ENCODE results near the gene GLIS2. TPM values are rescaled to one million over a fixed set of nuclear protein-coding genes. Genes with fewer than 3 reads are reported as not detected.

The GLIS2 gene
- total RNA-seq, 1 experiment from 2014 or later = 6.7 TPM

DNA sequence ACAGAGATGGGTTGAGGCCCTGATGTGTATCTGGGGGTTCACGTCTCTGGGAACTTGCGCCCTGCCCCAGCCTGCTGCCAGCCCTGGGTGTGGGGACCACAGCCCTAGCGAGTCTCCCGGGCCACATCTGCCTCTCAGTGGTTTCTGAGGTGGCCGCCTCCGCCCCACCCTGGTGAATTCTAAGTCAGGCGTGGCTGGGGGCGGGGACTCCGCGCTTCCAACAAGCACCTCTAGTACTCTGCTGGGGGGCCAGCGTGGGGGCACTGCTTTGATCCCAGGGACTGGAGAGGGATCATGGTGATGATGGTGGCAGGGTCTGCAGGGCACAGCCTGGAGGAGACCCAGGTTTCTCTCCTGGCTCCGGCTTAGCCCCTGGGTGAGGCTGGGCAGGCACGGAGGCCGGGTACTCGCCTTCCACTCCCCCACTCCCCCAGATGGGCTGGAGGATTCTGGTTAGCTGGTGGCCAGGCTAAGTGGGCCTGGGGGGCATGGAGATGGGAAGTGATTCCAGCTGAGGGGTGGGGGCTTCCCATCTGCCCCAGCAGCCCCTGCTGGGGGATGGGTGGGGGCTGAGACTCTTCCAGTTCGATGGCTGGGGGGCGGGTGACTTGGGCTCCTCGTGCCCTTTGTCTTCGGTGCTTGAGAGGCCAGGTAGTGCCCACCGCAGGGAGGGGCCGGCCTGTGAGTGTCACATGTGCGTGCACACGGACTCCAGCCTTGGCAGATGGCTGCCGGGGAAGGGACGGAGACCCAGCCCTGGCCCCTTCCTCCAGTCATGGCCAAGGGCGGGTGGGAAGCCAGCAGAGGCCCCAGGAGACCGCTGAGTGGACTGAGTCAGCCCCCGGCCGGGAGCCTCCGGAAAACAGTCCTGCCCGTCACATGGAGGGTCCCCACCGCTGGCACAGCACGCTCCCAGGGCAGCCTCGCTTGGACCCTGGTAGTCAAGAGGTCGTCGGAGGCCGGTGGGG lies 3.9 kb downstream of the GLIS2 start:
- no peak for DNase-seq (ENCODE audit: low spot score)

DNA sequence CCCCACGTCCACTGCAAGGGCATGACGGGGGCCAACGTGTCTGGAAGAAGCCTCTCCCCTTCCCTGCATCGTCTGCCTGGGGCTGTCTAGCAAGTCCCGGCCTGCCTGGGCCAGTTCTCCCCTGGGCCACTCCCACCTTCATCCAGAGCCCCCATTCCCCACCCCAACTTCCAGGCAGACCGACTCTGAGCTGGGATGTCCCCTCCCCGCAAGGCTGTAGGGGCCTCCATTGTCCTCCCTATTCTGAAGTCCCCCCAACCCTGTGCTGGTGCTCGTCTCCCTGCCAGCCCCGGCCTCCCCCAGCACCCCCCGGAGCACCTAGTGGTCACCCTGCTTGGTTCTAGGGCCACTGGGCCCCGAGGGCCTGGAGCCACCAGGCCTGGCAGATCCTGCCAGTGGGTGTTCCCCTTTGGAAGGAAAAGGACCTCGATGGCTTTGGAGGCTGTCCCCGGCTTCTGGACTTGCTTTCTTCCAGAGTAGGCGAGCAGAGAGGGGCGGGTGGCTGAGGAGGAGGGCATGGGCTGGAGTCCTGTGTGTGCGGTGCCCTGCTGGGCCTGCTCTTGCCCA lies 4.8 kb downstream of the GLIS2 start:
- DNase-seq (ENCODE audit: low spot score) = no peak

DNA sequence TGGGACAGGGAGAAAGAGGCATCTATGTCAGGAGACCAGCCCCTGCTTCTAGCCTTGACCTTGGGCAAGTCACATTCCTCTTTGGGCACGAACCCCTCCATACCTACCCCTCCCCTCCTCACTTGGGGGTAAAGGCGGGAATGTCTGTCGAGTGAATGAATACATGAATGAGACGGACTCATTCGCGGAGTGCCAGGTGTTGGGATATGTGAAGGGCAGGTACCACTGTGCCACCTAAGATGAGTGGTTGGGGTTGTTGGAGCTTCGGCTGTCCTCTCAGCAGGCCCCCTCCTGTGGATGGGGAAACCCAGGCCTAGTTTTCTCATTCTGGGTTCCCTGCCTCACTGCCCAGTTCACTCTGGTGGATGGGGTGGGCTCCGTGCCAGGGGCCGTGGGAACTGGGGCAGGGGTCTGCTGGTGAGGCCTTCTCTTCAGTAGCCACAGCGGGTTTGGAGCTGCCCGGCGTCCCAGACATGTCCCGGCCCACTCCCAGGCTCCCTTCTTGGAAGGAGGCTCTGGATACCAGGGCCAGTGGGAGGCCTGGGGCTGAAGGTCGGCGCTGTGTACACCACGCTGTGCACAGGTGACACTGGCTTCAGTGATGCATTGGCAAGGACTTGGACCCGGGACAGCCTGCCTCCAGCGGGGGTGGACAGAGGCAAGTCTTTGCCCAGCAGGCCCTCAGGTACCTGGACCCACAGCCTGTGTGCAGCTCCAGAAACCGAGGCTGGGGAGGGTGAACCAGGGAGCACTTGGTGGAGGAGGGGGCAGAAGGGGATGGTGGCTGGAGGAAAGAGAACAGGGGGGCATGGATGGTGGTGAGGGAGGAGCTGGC lies 5.6 kb downstream of the GLIS2 start:
- no peak for DNase-seq (ENCODE audit: low spot score)

DNA sequence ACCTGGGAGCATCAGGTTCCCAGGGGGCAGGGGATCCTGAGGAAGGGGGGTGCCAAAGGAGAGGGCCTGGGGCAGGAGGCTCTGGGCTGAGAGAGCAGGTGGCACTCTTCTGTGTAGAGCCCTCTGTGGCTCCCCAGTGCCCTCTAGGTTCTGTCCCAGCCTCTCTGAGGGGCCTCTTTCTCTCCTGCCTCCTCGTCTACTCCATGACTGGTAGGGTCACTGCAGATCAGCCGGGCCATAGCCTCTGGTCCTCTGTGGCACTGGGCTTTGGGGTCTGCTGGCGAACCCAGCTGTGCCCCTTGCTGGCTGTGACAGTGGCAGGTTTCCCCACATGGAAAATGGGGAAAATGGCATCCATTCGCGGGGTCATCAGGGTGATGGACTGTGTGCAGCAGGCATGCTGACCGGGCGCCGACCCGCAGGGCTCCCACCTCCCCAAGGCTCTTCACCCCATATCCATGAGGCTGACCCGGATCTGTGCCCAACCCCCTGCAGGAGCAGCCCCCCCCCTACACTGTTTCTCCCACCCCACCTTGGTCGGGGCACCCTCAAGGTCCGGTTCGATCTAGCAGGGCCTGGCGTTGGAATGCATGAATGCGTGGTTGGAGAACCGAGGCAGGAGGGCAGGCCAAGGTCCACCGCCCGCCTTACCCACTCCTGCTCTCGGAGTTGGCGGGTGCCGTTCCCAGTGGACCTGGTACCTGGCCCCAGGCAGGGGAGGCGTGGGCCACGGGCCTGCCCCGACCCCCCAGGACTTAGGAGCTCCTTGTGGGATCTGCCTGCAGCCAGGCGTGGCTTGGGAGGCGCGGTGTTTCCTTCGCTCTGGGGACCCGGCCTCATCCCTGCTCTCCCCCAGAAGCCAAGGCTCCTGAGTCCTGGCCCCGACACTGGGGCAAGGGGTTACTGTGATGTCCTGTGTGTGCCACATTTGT lies 6.5 kb downstream of the GLIS2 start:
- DNase-seq (ENCODE audit: low spot score) = no peak

DNA sequence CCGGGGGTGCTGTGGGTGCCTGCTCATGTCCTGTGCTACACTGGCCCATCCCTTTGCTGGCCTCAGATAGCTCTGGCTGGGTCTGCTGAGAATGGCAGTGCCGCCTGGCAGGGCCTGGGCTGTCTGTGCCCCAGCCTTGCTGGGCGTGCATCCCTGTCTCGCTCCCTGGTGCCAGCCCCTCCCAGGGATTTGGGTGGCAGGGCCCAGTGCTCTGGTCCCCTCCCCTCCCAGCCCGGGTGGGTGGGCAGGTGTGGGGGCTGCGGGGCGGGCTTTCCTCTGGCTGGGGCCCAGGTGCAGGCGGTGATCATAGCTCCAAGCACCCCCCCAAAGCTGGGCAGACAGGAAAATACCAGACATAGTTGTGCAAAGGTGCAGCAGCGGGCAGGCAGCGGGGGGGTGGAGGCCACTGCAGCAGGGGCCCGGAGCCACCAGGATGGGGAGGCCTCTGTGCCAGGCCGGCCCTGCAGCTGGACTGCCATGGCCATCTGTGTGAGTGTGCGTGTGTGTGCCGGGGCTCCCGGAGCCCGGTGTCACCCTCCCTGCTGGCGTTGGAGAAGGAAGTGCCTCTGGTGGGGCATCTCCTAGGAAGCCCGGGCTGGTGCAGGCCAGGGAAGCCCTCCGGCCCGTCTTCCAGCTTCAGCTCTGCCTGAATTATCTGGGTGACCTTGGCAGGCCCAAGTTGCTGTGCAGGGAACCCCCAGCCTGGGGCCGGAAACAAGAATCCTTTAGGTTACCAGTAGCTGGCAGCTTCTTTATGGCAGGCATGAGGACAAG lies 7.4 kb downstream of the GLIS2 start:
- peak; percentile 74 for DNase-seq (ENCODE audit: low spot score)

DNA sequence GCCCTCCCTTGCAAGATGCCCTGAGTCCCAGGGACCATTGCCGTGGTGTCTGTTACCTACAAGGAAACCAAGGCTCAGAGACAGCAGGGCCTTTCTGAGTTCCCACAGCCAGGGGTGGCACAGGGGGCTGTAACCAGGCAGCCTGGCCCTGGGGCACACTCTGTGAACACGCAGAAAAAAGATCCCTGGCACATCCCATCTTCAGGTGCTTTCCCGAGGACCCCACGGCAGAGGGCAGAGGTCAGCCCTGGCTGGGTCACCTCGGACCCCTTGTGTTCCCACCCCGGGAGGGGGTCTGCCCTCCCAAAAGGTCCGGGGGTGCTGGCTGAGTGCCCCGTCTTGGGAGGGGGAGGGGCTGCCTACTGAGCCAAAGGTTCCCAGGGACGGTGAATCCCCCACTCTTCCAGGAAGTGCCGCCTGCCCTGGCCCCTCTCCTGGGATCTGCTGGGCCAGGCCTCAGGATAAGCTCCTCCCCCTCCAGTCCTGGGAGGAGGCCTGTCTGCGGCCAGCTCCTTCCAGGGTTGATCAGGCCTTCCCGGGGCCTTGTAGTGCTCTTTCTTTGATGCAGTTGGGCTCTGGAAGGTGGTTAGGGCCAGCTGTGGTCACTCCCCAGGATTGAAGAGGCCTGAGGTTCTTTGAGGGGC lies 8.1 kb downstream of the GLIS2 start:
- DNase-seq (ENCODE audit: low spot score) = peak; percentile 69

DNA sequence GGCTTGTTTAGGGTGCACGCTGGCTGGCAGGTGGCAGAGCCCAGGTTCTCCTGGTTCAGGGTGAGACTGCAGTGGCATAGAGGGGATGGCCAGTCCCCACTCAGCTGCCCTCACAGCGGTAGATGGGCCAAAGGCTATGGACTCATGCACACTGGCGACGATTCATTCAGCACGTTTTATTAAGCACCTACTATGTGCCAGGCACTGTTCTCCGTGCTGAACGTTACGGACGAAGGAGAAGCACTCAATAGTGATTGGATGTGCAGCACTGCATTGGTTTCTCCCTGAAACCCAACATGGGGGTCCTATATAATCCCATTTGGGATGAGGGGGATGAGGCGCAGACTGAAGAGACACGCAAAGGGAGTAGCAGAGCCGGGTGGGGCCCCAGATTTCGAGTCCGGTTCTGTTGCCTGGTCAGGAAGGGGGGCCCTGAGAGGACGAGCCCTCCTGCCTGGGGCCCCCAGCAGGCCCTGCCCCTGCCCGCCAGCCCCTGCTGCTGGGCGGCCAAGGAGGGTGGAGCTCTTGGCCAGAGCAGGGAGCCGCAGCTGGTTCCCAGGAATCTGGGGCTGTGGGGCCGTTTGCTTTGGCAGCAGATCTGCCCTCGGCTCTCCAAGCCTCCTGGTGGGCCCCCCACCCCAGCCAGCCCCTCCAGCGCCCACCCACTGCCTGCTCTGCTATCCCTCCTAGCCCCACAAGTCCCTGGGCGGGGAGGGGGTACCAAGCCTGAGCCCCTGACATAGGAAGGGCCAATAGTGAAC lies 8.8 kb downstream of the GLIS2 start:
- DNase-seq (ENCODE audit: low spot score) = no peak

DNA sequence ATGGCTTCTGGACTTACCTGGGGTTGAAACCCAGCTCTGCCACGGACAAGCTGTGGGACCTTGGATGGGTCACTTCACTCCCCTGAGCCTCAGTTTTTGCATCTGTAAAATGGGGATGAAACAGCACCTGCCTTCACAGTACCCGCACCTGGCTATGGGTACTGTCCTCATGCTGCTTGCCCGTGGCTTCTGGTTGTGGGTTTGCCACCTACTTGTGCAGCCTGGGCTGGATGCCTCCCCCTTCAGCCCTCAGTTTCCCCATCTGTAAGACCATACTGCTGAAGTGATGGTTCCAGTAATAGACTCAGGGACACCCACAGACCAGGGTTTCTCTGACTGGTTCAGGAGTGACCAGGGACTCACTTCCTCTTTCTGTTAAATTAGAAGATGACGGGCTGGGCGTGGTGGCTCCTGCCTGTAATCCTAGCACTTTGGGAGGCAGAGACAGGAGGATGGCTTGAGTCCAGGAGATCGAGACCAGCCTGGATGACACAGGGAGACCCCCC lies 9.4 kb downstream of the GLIS2 start:
- no peak for DNase-seq (ENCODE audit: low spot score)

DNA sequence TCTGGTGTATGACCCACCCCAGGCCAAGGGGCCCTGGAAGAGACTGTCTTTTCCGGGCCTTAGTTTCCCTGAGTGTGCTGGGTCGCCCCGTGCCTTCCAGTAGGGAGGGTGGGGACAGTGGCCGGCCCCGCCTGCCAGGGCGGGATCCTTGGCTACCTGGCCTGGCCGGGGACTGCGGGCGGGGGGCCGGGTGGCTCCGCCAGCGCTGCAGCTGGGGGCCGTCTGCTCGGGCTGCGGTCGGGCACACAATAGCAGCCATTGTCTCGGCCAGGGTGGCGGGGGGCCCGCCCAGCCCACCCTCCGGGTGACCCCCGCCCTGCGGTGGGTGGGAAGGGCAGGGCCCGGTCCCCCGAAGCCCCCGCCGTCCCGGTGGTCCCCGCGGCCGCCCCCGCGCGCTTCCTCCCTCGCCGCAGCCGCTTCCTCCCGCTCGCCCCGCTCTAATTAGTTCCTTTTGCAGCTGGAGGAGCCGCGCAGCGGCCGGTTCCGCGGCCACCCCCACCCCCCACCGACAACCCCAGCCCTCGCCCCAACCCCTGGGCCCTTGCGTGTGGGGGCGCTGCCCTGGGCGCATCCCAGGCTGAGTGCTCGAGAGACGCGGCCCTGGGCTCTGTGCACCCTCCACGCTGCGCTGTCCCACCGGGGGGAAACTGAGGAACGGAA lies 11.6 kb downstream of the GLIS2 start:
- DNase-seq (ENCODE audit: low spot score) = no peak

DNA sequence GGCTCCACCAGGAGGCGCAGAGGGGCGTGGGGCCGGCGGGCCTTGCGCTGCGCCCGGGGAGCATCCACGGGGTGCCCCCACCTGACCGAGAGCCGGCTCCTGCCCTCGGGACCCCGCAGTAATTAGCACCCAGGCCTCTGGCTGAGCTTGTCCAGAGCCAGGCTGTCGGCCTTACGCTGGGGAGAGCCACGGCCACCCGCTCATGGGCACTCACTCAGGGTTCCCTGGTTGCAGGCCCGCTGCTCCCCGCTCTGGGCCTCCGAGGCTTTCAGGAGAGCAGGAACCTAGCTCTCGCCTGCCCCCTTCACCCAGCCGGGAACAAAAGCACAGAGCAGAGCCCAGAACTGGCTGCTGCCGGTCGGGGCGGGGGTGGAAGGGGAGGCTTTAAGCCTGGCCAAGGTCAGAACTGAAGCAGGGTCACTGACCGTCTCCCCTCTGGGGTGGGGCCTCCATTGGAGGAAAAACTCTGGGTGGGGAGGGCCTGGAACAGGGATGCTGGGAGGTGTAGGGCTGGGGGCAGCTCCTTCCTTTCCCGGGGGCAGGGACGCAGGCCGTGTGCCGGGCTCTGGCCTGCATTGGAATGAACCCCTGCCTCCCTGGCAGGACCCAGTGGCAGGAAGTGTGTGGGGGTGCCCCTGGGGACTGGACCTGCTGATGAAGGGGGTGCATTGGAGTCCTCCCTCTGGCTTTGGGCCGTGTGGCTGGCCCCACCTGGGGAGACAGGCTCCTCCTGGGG lies 12.3 kb downstream of the GLIS2 start:
- peak; percentile 85 for DNase-seq (ENCODE audit: low spot score)

DNA sequence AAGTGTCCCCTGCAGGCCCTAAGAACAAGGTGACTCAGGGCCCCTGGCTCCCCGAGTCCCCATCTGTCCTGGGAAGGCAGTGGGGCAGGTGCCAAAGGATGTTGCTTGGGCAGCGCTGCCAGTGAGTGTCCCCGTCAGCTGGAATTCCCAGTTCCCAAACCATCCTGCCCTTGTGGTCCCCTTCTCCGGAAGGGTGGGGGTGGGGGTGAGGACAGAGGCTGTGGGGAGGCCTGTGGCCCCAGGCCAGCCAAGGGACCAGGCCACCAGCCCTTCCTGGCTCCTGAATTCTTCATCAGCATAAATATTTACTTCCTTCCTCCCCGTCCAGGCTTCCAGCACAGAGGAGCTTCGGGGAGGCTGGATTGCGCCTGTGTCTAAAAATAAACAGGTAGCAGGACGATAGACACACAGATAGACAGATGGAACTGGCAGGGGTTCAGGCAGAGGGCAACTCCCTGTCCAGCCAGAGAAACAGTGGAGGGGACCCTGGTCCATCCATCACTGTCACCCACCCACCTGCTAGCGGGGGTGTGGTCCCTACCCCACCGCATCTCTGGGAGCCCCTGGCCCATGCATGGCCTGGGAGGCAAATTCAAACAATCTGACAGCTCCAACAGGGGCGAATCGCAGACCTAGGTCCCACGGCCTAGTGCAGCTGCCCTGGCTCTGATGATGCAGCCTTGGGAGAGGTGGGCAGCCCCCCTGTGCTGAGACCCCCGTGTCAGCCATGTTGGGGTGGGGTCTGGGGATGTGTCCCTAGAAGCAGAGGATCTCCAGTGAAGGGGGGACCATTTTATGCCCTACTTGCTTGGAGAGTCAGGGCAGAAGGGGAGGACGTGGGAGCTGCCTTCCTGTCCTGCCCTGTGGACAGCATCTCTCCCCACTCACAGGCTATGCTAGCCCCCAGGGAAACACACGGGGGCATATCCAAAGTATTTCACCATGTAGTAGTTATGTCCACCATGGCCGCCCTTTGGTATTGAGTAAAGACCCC lies 13.2 kb downstream of the GLIS2 start:
- DNase-seq (ENCODE audit: low spot score) = no peak

DNA sequence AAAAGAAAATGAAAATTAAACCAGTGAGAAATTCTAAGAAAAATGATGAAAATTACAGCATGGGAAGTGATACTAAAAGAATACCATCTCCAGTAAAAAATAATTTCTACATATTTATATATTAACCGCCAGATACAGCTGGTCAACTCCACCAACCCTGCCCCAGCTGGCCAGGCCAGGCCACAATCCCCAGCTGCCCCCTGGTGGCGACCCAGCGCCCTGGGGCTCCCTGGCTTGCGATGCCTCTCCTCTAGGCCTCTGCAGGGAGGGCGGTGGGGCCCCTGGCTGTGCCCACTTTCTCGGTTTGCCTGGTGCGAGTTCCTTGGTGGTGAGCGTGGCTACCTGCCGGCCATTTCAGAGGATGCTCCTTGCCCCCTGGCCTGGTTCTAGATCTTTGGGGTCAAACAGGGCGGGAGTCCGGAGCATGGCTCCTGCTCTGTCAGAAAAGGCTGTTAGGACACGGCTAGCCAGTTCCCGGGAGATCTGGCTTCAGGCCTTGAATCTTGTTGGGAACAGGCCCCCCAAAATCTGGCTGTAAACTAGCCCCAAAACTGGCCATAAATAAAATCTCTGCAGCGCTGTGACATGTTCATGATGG lies 14.5 kb downstream of the GLIS2 start:
- DNase-seq (ENCODE audit: low spot score) = peak; percentile 80

DNA sequence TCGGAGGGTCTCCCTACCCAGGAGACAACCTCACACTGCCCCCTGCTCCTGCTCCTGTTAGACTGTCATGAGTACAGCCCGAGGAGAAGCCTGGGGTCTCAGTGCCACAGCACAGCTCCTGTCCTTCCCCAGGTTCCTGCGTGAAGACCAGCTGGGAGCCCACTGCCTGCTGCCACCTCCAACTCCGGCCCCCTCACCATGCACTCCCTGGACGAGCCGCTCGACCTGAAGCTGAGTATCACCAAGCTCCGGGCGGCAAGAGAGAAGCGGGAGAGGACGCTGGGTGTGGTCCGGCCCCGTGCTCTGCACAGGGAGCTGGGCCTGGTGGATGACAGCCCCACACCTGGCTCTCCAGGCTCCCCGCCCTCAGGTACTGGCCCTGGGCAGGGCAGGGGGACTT lies 16.2 kb downstream of the GLIS2 start:
- no peak for DNase-seq (ENCODE audit: low spot score)

DNA sequence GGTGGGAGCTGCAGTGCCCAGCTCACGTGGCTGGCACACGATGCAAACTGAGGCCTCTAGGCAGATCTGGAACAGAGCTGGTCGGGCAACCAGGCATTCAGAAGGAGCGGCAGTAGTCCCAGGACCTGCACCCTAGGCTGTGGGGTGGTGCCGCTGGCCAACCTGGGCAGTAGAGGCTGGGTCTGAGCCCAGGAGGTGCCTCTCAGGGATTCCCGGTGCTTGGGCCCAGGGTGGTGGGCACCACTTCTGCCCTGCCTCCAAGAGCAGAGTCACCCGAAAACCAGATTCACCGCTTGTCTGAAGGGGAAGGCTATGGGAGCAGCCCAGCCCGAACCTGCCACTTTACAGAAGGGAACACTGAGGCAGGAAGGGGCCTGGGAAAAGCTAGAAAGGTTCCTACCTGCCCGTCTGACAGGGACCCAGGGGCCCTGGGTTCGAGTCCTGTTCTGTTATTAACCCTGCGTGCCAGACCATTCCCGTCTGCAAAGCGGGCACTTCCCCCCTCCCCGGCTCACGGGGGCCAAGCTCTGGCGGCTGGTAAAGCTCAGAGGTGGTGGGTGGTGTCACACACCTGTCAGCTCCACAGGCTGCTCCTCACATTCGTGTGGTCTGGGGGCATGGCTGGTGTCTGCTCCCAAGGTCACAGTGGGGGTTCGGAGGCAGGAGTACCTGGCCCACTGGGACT lies 16.9 kb downstream of the GLIS2 start:
- no peak for DNase-seq (ENCODE audit: low spot score)

DNA sequence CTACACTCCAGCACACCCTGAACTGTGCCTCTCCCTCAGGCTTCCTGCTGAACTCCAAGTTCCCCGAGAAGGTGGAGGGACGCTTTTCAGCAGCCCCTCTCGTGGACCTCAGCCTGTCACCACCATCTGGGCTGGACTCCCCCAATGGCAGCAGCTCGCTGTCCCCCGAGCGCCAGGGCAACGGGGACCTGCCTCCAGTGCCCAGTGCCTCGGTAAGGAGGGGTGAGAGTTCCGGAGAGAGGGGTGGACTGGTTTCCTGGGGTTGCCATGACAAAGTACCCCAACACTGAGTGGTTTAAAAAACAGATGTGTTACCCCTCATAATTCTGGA lies 17.4 kb downstream of the GLIS2 start:
- DNase-seq (ENCODE audit: low spot score) = no peak

Data from HT-29 (cell line).